ENCODE data around the gene BMP7. TPM values are rescaled to one million over a fixed set of nuclear protein-coding genes. Genes with fewer than 3 reads are reported as not detected.

The BMP7 gene
- total and polyA plus RNA-seq, 9 of the 15 experiments (the other 6 are each of a cell fraction or from before 2014, with no cell fraction given): 0.18 TPM; not detected in 8

DNA sequence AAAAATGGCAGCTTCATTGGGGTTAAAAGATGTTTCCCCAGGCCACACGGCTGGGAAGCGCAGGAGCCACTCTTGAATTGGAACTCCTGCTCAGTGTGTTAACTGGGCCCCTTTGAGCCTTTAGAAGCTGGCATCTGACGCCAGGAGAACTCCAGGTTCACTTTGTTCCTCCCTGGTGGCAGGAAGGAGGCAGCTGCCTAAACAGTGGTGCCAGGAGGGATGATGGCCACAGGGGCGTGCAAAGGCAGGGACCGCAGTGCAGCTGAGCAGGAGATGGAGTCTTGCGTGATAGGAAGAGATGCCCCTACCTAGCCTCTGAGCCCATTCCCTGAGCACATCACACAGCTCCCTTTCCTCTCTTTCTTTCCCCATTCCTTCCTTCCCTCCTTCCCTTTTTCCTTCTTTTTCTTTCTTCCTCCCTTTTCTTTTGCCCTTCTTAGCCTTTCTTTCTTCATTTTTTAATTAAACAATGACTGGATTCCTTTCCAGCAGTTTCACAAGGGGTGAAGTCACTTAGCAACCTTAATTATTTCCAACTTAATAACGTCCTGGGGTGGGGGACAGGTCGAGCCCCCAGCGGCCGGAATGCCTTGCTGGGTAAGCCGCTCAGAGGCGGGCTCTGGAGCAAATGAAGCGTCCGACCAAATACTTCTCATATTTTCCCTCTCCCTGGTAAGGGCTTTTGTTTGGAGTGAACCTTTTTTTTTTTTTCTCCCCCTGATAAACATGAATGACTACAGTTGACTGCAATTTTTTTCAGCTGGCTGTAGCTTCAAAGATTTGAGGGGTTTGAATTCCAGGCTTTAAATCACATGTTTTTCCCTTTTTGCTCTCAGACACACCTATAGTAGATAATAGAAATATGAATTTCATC is 20.8 kb upstream of the BMP7 start (continued):
- TF ChIP-seq, protein P1, sequence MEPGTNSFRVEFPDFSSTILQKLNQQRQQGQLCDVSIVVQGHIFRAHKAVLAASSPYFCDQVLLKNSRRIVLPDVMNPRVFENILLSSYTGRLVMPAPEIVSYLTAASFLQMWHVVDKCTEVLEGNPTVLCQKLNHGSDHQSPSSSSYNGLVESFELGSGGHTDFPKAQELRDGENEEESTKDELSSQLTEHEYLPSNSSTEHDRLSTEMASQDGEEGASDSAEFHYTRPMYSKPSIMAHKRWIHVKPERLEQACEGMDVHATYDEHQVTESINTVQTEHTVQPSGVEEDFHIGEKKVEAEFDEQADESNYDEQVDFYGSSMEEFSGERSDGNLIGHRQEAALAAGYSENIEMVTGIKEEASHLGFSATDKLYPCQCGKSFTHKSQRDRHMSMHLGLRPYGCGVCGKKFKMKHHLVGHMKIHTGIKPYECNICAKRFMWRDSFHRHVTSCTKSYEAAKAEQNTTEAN (CRISPR knock-in tag; IDR thresholded peaks at IDR 0.05): no peak
- TF ChIP-seq ZNF57 (CRISPR knock-in tag; IDR thresholded peaks at IDR 0.05): no peak
- no peak for TF ChIP-seq CAMTA2 (CRISPR knock-in tag; conservative IDR thresholded peaks at IDR 0.05)
- no peak for TF ChIP-seq SREBF2 (CRISPR knock-in tag; IDR thresholded peaks at IDR 0.05)

DNA sequence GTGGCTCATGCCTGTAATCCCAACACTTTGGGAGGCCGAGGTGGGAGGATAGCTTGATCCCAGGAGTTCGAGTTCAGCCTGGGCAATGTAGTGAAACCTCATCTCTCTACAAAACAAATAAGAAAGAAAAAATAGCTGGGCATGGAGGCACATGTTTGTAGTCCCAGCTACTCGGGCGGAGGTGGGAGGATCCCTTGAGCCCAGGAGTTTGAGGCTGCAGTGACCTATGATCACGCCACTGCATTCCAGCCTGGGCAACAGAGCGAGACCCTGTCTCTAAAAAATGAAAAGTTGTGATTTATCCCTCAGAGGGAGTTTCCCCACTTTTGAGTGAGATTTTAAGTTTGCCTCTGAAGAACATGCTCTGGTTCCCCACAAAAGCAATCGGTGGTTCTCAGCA is 17.4 kb upstream of the BMP7 start:
- POLR2A ChIA-PET: no interaction called here
- no peaks in the 10 kb centered on the region for H3K9me3 ChIP-seq (replicated peaks; ENCODE audit: control insufficient read depth, insufficient read depth, low read depth, low read length)
- H3K27ac ChIP-seq (ENCODE audit: extremely low read depth, low read depth, low read length): no peak overlapping the region
- no peak for DNase-seq (ENCODE audit: extremely low read depth in 1 of 4, low spot score in 3 of 4)
- no peaks in the 10 kb centered on the region for H3K4me1 ChIP-seq (replicated peaks in 1 of 2; ENCODE audit: control insufficient read depth in 2 of 2, insufficient read depth in 2 of 2, low read length in 2 of 2)
- H4K20me1 ChIP-seq (replicated peaks; ENCODE audit: control insufficient read depth, insufficient read depth, low read length): peaks cover 3% of the 10 kb centered on the region; the same call in 1 of the 2 replicates
- TF ChIP-seq STAG1 (CRISPR knock-in tag; IDR thresholded peaks at IDR 0.05; ENCODE audit: borderline replicate concordance) (no peak), PTTG1 (tag; IDR thresholded peaks at IDR 0.05; ENCODE audit: low read depth) (no peak), SMAD2 (IDR thresholded peaks at IDR 0.05; ENCODE audit: low read depth, low read length) (no peak), CREM (IDR thresholded peaks at IDR 0.05; ENCODE audit: low read depth) (no peak), ZNF354B (CRISPR knock-in tag; IDR thresholded peaks at IDR 0.05) (no peak), SIRT6 (IDR thresholded peaks at IDR 0.05; ENCODE audit: low read depth, low read length) (no peak), ZNF282 (CRISPR knock-in tag; IDR thresholded peaks at IDR 0.05) (no peak), HDAC6 (IDR thresholded peaks at IDR 0.05; ENCODE audit: low read depth, low read length) (no peak), E2F3 (CRISPR knock-in tag; IDR thresholded peaks at IDR 0.05) (no peak), ZSCAN29 (IDR thresholded peaks at IDR 0.05) (no peak)
- no TSS peak for BruUV-seq (replicated peaks)
- H3K4me2 ChIP-seq (ENCODE audit: insufficient read depth, low read length): no peak overlapping the region
- no peaks in the 10 kb centered on the region for H3K36me3 ChIP-seq (ENCODE audit: control insufficient read depth, insufficient read depth, low read length)
- ATAC-seq: no peak
- H3K4me3 ChIP-seq: no peak overlapping the region
- FAIRE-seq: no peak
- H3K27me3 ChIP-seq (ENCODE audit: control insufficient read depth in 2 of 2, insufficient read depth in 2 of 2, low read length in 2 of 2): peaks cover 41 to 79% of the 10 kb centered on the region in 2 experiments
- no peak overlapping the region for H2AFZ ChIP-seq (ENCODE audit: low read depth, low read length)
- H3K9ac ChIP-seq (ENCODE audit: insufficient read depth in 1 of 2, low read depth in 2 of 2, low read length in 2 of 2): no peak overlapping the region
- intact Hi-C loops (cut with micrococcal nuclease): no loop called here
- in situ Hi-C loops (cut with MboI): no loop called here
- no peaks in the 10 kb centered on the region for H3K79me2 ChIP-seq (ENCODE audit: control insufficient read depth, insufficient read depth, low read length)
- CTCF ChIA-PET (ENCODE audit: low intra/inter-chr PET ratio): no interaction called here
- H3K9me1 ChIP-seq (ENCODE audit: control insufficient read depth, insufficient read depth, low read length): no peaks in the 10 kb centered on the region
- 0% methylated on average over 7 of the region's 7 CpGs for WGBS (ENCODE audit: insufficient coverage, low coverage, missing lambda C conversion rate)

Measured in K562 (cell line).